Measurements from ENCODE around the gene UBASH3A.

UBASH3A gene

DNA sequence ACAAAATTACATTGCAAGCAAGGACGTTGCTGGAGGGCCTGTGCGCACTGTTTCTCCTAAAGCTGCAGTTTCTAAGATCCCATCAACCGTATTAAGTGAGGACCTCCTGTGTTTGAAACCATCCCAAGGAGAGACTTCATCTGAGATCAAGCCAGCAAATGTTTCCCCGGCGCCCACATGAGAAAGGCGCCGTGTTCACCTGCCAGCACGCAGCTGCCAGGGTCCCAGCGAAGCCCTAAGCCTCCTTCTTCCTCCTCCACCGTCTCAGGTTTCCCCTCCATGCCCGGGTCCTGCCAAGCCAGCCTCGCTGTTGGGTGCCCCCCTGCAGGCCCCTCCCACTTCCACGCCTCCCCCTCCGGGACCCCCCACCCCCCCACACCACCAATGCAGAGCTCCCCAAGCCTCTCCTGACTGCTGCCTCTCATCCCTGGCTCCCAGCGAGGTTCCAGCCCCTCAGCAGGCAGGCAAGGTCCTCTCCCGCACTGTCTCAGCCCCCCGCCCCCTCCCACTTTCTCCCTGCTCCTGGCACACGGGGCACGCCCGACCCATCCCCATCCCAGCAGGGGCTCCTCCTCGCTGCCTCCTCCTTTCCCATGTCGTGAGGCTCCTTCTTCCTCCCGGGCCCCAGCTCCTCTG, 28.7 kb upstream of the UBASH3A start:
- DNase-seq = no peak

GRCh38 chr21:42375506-42375905, 28.2 kb upstream of the UBASH3A start:
- DNase-seq = no peak

DNA sequence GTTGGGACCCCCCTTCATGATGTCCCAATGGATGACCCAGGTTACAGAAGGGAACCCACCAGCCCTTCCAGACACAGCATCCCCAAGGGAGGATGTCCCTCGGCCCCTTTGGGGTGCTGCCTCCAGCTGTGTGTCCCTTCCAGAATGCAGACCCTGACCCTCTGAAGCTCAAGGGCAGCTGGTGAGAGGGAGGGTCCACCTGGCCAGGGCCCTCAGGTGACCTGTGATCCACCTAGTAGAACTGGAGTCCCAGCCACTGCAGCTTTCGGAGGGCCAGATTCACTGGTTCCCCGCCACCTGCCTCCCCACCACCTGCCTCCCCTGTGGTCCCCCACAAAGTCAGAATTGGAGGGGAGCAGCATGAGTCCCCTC, 27.8 kb upstream of the UBASH3A start:
- no peak for DNase-seq

DNA sequence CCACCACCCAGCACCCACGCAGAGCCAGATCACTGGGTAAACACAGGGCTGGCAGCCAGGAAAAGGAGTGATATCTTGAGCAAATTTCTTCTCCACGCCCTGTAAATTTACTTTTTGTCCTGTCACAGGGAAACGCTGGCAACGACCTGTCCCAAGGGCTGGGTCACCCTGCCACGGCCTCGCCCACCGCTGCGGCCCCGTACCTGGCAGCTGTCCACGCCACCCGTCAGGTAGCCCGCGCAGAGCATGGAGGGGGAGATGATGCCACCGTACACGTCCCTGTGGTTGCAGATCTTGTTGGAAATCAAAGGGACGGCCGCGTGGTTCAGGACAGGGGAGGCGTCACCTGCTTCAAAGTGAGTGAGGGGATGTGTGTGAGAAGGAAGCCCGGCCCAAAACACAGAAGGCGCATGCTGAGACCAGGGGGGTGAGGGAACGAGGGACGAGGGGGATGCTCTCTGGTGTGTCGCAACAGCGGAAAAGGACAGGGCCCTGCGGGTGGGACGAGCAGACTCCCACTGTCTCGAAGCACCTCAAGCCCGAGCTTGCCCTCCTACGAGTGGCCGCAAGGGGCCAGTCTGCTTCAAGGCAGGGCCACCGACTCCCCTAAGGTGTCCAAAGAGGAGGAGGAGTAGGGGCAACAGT, 27.2 kb upstream of the UBASH3A start:
- no peak for DNase-seq

DNA sequence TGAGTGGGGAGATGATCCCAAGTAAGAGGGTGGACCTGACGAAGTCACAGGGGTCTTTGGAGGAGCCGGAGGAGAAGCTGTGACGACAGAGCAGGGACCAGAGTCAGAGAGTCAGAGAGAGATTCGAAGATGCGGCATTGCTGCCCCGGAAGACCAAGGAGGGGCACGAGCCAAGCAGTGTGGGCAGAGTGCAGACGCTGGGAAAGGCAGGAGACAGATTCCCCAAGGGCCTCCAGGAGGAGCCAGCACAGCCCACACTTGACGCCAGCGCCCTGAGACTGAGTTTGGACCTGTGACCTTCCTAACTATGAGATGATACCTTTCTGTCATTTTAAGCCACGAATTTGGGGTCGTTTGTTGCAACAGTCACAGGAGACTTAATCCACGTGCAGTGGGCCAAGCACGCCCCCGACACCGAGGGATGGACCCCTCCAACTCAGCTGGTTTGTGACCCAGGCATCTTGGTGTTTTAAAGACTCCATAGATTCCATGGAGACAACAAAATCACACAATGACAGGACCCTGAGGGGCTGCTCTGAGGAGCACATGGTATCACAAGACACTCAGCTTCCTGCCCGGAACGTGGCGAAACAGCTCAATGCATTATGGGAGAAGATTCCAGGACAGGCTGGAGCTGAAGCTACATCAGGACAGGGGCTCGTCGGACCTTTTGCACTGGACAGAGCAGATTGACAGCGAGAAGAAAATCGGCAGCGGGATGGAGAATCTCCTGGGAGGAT, 26.3 kb upstream of the UBASH3A start:
- no peak for DNase-seq

DNA sequence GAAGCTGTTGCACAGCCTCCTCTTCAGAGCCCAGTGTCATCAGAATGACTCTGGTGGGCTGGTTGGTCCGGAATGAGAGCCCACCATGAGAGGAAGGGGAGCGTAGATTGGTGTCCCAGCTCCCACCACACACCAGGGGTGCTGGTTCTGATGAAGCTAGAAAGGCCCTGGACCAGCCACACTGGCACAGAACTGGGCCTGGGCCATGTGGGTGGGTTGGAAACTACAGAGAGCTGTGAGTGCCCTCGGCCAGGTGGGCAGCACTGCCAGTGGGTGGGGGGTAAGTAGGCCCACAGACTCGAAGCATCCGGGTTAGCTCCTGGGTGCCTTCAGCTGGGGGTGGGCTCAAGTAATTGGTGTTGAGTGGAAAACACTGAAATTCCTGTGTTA, 25.8 kb upstream of the UBASH3A start:
- DNase-seq = no peak

GRCh38 chr21:42378418-42378817, 25.3 kb upstream of the UBASH3A start:
- no peak for DNase-seq

- no peak for DNase-seq
Measured at GRCh38 chr21:42379426-42380215, 24.1 kb upstream of the UBASH3A start.

GRCh38 chr21:42381347-42381984, 22.2 kb upstream of the UBASH3A start:
- DNase-seq = no peak

GRCh38 chr21:42382915-42383314, 20.8 kb upstream of the UBASH3A start:
- DNase-seq = no peak

DNA sequence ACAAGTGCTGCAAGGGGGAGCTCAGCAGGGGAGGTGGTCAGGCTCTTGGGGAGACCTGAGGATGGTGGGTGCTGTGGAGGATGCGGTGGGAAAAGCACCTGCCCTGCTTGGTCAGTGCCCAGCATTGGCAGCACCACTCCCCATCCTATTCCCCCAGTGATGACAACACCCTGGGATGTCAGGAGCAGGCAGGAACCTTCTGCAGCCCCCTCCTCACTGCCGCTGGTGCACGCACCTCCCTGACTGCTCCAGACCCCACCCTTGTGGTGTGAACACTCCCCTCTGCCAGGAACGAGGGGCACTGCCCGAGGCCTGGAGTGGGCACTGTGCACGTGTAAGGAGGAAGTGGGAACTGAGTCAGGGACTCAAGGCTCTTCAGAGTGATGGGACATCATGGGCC, 20.4 kb upstream of the UBASH3A start:
- DNase-seq = no peak

GRCh38 chr21:42384156-42384945, 19.4 kb upstream of the UBASH3A start:
- DNase-seq = no peak

DNA sequence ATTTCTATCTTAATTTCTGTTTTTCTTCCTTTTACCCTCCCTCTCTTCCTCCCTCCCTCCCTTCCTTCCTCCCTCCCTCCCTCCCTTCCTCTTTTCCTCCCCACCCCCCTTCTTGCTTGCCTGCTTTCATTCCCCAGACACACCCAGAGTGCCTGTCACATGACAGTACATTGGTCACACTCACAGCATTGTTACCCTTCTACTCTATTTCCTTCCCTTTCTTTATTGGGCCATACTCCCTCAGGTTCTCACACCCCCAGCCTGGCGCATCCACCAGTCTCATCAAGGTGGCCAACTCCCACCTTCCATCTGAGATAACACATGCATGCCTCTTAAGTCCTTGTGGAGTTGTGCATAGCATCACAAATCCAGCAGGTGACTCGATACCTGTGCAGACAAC, 18.7 kb upstream of the UBASH3A start:
- no peak for DNase-seq

- no peak for DNase-seq
Measured at GRCh38 chr21:42385619-42386018, 18.1 kb upstream of the UBASH3A start.

DNA sequence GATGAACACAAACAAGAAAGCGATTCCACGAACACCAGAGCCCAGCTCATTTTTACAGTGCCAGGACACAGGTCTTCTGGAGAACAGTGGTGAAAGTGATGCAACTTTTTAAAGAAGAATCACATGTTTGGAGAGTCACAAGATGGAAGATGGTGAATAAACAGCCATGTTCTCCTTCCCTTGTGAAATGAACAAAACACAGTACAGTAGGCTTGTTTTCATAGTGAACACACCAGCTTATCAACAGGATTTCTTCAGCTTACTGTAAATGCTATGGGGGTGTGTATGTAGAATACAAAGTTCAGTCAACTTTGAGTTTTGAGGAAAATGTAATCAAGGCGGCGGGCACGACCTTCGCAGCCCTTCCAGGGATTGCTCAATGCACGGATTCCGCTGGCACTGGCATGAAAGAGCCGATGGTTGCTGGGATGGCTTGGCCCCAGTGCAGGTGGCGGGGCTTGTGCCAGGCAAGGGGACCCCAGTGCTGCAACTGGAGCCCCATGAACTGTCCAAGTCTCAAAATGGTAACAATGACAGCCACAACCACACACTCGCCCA, 17.6 kb upstream of the UBASH3A start:
- DNase-seq = no peak

DNA sequence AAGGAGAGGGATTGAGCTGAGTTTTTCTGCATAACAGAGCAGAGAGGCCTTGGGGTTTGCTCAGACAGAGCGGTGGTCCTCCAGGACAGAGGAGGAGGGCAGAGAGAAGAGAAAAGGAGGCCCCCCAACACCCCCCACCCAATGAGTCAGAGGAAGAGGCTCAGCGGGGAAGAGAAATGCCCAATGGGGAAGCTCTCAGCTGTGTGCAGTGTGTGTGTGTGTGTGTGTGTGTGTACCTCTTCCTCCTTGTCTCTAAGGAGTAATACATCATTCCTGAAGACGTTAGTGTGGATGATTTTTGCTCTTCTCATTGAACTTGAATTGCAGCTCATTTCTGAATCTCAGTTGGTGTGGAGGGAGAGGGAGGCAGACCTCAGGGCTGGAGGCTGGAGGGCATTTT, 16.5 kb upstream of the UBASH3A start:
- DNase-seq = no peak

DNA sequence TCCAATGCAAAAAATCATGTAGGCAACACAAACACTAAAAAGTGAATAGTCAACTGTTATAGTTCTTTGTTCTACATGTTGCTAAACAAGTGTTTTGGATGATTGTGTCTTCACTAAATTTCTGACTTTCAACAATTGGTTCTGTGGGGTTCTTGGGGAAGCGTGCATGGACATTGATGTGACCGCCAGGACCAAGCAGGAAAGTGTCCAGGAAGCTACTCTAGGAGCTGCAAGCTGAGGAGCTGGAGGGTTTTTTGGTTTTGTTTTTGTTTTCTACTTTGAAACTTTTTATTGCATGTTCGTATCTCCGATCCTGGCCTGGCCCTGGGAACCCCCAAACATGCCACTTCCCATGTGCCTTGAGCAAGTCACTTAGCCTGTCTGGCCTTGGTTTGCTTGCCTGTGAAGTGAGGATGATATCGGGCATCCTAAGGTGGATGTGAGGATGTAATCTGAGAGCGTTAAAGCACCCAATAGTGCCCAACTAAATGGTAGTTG, 15.8 kb upstream of the UBASH3A start:
- no peak for DNase-seq

DNA sequence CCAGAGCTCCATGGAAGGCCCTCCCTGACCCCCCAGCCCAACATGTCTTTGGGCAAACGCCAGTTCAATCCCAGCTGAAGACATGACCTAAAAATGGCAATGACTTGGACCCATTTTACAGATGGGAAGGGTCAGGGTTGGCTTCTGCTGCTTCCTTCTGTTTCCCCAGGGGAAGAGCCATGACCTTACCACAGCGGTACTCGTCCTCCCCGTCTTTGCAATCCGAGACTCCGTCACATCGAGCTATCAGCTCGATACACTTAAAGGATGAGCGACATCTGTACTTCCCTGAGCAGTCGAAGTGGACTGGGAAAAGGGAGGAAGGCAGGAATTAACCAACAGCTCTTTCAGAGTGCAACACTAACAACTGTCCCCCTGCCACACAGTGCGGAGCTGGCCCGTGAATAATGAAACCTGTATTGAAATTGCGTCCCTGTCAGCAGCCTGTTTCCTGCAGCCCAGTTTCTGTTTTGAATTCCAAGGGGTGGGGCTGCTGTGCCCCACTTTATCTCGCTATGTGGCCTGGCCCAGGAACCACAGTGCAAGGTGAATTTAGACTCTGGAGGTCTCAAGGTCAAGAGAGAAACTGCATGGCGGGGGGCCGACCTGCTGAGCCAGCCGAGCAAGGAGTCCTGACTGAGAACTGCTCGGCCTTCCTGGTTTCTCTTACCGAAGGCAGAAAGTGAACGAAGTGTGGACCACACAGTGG, 14.8 kb upstream of the UBASH3A start:
- DNase-seq = no peak

- peak; percentile 71 for DNase-seq
Measured at GRCh38 chr21:42389449-42389835, 14.3 kb upstream of the UBASH3A start.

DNA sequence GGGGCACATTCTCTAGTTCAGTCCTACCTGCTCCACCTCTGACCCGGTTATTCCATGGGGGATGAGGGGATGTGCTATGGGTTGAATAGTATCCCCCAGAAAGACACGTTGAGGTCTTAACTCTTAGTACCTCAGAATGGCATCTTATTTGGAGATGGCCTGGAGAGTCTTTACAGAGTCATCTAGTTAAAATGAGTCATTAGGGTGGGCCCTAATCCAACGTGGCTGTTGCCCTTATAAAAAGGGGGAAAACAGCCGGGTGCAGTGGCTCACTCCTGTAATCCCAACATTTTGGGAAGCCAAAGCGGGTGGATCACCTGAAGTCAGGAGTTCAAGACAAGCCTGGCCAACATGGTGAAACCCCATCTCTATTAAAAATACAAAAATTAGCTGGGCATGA, 13.5 kb upstream of the UBASH3A start:
- DNase-seq = no peak

DNA sequence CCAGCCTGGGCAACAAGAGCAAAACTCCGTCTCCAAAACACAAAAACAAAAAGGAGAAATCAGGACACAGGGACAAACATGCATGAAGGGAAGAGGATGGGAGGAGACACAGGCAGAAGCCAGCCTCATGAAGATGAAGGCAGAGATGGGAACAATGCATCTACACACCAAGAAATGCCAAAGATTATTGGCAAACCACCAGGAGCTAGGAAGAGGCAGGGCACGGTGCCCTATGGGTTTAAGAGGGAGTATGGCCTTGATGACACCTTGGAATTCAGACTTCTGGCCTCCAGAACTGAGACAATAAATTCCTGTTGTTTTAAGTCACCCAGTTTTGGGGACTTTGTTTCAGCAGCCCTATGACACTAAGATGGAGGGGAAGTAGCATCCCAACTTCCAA, 13.0 kb upstream of the UBASH3A start:
- DNase-seq = no peak
